ENCODE measurements around the gene CFAP99.
"Not testable (repeated sequence)": the region's sequence is repeated elsewhere in the genome, so short reads cannot be mapped to it uniquely, and the experiment has no call there.

CFAP99 gene

GRCh38 chr4:2377241-2377640 lies 41.5 kb upstream of the CFAP99 start:
- TF ChIP-seq, protein P1, sequence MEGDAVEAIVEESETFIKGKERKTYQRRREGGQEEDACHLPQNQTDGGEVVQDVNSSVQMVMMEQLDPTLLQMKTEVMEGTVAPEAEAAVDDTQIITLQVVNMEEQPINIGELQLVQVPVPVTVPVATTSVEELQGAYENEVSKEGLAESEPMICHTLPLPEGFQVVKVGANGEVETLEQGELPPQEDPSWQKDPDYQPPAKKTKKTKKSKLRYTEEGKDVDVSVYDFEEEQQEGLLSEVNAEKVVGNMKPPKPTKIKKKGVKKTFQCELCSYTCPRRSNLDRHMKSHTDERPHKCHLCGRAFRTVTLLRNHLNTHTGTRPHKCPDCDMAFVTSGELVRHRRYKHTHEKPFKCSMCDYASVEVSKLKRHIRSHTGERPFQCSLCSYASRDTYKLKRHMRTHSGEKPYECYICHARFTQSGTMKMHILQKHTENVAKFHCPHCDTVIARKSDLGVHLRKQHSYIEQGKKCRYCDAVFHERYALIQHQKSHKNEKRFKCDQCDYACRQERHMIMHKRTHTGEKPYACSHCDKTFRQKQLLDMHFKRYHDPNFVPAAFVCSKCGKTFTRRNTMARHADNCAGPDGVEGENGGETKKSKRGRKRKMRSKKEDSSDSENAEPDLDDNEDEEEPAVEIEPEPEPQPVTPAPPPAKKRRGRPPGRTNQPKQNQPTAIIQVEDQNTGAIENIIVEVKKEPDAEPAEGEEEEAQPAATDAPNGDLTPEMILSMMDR (conservative IDR thresholded peaks at IDR 0.05; ENCODE audit: control insufficient read depth, insufficient read depth, low read depth, low read length), result no peak
- no peak for DNase-seq (ENCODE audit: low read depth)
- H3K4me3 ChIP-seq (ENCODE audit: control insufficient read depth, low read depth, low read length), result no peak overlapping the region

GRCh38 chr4:2378401-2378800 lies 40.4 kb upstream of the CFAP99 start:
- TF ChIP-seq, protein P1 (conservative IDR thresholded peaks at IDR 0.05; ENCODE audit: control insufficient read depth, insufficient read depth, low read depth, low read length), result no peak
- no peak for DNase-seq (ENCODE audit: low read depth)

DNA sequence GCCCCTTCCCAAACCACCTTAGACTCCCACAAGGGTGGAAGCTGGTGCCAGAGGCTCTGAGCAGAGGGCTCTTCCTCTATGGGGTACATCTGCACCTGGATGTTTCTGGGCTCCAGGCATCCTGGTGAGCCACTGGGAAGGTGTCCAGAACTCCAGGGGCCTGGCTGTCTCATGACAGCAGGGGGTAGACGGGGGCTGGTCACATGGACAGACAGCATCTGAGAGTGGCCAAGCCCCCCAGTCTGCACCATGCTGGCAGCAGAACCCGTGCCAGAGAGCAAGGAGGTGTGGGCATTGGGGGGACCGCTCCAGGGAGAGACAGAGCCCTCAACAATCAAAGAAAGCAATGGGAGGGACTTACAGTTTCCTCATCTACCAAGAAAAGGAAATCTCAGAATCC lies 39.9 kb upstream of the CFAP99 start:
- TF ChIP-seq, protein P1 (conservative IDR thresholded peaks at IDR 0.05; ENCODE audit: control insufficient read depth, insufficient read depth, low read depth, low read length), result no peak
- DNase-seq (ENCODE audit: low read depth), result no peak
- H3K4me3 ChIP-seq (ENCODE audit: control insufficient read depth, low read depth, low read length), result no peak overlapping the region

More at GRCh38 chr4:2378401-2378800, 40.4 kb upstream of the CFAP99 start:
- no peak overlapping the region for H3K4me3 ChIP-seq (ENCODE audit: control insufficient read depth, low read depth, low read length)

DNA sequence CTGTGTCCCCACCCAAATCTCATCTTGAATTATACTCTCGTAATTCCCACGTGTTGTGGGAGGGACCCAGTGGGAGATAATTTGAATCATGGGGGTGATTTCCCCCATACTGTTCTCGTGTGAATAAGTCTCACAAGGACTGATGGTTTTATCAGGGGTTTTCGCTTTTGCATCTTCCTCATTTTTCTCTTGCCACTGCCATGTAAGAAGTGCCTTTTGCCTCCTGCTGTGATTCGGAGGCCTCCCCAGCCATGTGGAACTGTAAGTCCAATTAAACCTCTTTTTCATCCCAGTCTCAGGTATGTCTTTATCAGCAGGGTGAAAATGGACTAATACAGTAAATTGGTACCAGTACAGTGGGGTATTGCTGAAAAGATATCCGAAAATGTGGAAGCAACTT lies 38.2 kb upstream of the CFAP99 start:
- H3K4me3 ChIP-seq (ENCODE audit: control insufficient read depth, low read depth, low read length); DNase-seq (ENCODE audit: low read depth): not testable (repeated sequence)

DNA sequence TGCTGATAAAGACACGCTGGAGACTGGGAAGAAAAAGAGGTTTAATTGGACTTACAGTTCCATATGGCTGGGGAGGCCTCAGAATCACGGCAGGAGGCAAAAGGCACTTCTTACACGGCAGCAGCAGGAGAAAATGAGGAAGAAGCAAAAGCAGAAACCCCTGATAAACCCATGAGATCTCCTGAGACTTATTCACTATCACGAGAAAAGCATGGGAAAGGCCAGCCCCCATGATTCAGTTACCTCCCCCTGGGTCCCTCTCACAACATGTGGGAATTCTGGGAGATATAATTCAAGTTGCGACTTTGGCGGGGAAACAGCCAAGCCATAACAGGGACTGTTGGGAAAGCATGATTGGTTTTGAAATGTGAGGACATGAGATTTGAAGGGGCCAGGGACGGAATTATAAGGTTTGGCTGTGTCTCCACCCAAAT lies 36.0 kb upstream of the CFAP99 start:
- not testable (repeated sequence) for DNase-seq (ENCODE audit: low read depth); H3K4me3 ChIP-seq (ENCODE audit: control insufficient read depth, low read depth, low read length)

DNA sequence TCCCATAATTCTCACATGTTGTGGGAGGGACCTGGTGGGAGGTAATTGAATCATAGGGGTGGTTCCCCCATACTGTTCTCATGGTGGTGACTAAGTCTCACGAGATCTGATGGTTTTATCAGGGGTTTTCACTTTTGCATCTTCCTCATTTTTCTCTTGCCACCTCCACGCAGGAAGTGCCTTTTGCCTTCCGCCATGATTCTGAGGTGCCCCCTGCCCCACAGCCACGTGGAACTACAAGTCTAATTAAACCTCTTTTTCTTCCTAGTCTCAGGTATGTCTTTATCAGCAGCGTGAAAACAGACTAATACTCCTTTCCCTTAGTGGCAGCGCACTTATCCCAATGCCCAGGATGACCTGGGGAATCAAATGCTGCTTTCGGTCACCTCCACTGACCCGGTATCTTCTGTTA lies 35.5 kb upstream of the CFAP99 start:
- H3K4me3 ChIP-seq (ENCODE audit: control insufficient read depth, low read depth, low read length); DNase-seq (ENCODE audit: low read depth): not testable (repeated sequence)

DNA sequence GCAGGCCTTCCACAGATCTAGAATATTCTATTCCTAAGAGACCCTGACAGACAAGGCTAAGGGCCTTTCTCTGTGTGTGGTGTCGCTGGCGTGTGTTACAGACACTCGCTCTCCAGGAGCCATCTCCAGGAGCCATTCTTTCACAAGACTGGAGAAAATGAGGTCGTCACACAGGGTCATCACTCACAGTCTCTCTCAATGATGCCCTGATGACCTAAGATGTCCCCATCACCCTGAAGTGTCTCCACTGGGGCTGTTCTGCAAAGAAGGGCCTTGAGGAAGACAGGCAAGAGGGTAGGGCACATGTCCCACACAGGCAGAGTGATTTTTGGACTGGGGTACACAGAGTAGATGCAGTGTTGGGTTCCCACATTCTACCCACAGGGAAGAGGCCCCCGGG lies 35.0 kb upstream of the CFAP99 start:
- H3K4me3 ChIP-seq (ENCODE audit: control insufficient read depth, low read depth, low read length), result no peak overlapping the region
- DNase-seq (ENCODE audit: low read depth), result no peak
- TF ChIP-seq, protein P1 (conservative IDR thresholded peaks at IDR 0.05; ENCODE audit: control insufficient read depth, insufficient read depth, low read depth, low read length), result no peak

DNA sequence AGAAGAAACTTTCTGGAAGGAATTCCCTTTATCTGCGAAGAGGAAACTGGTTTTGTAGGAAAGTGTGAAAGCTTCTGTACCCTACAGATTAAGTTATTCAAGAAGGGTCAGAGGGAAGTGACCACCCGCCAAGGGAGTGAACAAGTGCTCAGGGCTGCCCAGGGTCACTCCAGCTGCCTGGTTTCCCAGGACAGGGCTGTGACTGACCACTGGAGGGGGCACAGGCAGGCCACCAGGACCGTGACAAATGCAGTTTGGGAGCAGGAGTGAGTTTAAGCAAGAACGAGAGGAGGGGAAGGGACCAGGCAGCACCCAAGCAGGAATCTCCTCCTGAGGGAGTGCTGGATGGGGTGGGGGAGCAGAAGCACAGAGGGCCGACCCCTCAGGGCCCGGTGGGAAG lies 34.5 kb upstream of the CFAP99 start:
- no peak for DNase-seq (ENCODE audit: low read depth)
- H3K4me3 ChIP-seq (ENCODE audit: control insufficient read depth, low read depth, low read length), result no peak overlapping the region
- TF ChIP-seq, protein P1 (conservative IDR thresholded peaks at IDR 0.05; ENCODE audit: control insufficient read depth, insufficient read depth, low read depth, low read length), result no peak

Measured in fibroblast of mammary gland (primary cell).